ENCODE data around the gene NPNT.

The NPNT gene

DNA sequence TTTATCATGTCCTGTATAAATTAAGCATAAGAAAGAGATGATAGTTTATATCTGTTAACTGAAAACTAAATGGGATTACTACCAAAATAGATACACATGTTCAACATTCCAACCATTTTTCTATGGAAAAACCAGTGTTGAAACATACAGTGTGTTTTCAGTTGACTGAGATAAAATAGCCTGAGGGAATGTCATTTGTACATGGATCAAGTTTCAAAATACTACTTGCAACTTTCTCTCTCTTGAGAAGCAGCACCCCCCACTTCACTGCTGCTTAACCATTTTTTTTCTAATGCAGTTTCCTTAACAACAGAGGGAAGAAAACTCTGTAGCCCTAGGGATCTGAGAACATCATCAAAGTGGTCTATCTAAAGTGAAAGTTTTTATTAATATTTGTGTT, 70.8 kb downstream of the NPNT start:
- DNase-seq (ENCODE audit: low read depth), result peak; percentile 75
- TF ChIP-seq, protein P1, sequence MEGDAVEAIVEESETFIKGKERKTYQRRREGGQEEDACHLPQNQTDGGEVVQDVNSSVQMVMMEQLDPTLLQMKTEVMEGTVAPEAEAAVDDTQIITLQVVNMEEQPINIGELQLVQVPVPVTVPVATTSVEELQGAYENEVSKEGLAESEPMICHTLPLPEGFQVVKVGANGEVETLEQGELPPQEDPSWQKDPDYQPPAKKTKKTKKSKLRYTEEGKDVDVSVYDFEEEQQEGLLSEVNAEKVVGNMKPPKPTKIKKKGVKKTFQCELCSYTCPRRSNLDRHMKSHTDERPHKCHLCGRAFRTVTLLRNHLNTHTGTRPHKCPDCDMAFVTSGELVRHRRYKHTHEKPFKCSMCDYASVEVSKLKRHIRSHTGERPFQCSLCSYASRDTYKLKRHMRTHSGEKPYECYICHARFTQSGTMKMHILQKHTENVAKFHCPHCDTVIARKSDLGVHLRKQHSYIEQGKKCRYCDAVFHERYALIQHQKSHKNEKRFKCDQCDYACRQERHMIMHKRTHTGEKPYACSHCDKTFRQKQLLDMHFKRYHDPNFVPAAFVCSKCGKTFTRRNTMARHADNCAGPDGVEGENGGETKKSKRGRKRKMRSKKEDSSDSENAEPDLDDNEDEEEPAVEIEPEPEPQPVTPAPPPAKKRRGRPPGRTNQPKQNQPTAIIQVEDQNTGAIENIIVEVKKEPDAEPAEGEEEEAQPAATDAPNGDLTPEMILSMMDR (IDR thresholded peaks at IDR 0.05; ENCODE audit: insufficient read depth, low read depth, low read length, missing control alignments), result no peak
- no peak overlapping the region for H3K4me3 ChIP-seq (ENCODE audit: low read length)

DNA sequence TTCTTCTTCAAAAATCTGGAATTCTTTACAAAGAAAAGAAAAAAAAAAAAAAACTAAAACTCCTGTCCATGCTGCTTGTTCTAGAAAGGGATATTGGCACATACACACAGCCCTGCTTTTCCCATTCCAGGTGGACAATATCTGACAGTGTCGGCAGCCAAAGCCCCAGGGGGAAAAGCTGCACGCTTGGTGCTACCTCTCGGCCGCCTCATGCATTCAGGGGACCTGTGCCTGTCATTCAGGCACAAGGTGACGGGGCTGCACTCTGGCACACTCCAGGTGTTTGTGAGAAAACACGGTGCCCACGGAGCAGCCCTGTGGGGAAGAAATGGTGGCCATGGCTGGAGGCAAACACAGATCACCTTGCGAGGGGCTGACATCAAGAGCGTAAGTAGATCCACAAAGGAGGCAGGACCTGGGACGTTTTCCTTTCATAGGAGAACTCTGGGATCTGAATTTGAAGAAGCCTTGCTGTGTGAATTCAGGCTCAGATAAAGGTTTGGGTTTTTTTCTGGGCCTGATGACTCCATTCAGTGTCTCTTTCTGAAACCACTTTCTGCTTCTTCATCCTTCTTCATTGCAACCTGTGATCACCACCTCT, 71.9 kb downstream of the NPNT start:
- DNase-seq (ENCODE audit: low read depth), result no peak
- TF ChIP-seq, protein P1 (IDR thresholded peaks at IDR 0.05; ENCODE audit: insufficient read depth, low read depth, low read length, missing control alignments), result no peak
- no peak overlapping the region for H3K4me3 ChIP-seq (ENCODE audit: low read length)

DNA sequence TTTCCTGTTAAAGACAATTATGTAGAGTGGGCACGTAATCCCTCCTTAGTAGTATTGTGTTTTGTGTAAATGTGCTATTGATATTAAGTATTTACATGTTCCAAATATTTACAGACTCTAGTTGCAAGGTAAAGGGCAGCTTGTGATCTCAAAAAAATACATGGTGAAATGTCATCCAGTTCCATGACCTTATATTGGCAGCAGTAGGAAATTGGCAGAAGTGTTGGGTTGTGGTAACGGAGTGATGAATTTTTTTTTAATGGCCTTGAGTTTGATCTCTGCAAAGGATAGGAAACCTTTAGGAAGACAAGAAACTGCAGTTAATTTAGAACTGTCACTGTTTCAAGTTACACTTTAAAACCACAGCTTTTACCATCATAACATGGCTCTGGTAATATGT, 74.3 kb downstream of the NPNT start:
- DNase-seq (ENCODE audit: low read depth), result no peak
- no peak overlapping the region for H3K4me3 ChIP-seq (ENCODE audit: low read length)
- TF ChIP-seq, protein P1 (IDR thresholded peaks at IDR 0.05; ENCODE audit: insufficient read depth, low read depth, low read length, missing control alignments), result no peak

DNA sequence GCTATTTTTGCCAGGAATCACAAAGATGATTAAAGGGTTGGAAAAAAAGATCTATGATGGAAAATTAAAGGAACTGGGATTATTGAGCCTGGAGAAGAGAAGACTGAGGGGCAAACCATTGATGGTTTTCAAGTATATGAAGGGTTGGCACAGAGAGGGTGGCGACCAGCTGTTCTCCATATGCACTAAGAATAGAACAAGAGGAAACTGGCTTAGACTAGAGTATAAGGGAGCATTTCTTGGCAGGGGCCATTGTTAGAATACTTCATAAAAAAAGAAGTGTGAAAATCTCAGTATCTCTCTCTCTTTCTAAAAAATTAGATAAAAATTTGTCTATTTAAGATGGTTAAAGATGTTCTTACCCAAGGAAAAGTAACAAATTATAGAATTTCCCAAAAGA, 75.1 kb downstream of the NPNT start:
- no peak overlapping the region for H3K4me3 ChIP-seq (ENCODE audit: low read length)
- no peak for DNase-seq (ENCODE audit: low read depth)
- TF ChIP-seq, protein P1 (IDR thresholded peaks at IDR 0.05; ENCODE audit: insufficient read depth, low read depth, low read length, missing control alignments), result no peak

DNA sequence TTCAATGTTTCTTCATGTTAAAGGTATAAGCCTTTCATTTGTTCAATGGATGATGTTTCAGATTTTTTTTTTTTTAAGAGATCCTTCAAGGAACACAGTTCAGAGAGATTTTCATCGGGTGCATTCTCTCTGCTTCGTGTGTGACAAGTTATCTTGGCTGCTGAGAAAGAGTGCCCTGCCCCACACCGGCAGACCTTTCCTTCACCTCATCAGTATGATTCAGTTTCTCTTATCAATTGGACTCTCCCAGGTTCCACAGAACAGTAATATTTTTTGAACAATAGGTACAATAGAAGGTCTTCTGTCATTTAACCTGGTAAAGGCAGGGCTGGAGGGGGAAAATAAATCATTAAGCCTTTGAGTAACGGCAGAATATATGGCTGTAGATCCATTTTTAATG, 75.8 kb downstream of the NPNT start:
- TF ChIP-seq, protein P1 (IDR thresholded peaks at IDR 0.05; ENCODE audit: insufficient read depth, low read depth, low read length, missing control alignments), result no peak
- no peak for DNase-seq (ENCODE audit: low read depth)
- H3K4me3 ChIP-seq (ENCODE audit: low read length), result no peak overlapping the region

DNA sequence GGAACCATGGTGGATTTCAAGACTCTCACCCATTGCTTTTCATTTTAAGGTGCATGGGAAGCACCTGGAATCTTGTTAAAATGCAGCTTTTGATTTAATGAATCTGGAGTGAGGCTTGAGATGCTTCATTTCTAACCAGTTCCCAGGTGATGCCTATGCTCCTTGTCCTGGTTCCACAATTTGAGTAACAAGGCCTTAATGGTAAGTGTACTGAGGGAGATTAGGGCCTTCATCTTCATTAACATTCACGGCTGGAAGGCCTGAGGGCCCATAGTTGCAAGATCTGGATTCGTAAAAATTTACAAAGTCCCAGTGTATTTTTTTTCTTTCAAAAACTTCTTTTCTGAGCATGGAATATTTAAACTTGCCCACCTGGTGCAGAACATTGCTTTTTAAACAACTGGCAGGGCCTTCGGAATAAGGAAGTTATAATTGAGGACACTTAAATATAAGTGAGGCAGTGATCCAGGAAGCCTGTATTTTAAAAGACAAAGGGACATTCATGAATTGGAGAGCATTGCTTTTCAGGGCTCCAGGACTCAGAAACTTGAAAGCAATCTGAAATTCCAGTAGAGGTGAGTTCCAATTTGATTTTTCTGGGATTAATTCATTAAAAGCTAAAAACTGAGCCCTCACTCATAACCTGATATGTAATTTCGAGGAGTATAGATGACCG, 77.8 kb downstream of the NPNT start:
- no peak for DNase-seq (ENCODE audit: low read depth)
- H3K4me3 ChIP-seq (ENCODE audit: low read length), result no peak overlapping the region
- TF ChIP-seq, protein P1 (IDR thresholded peaks at IDR 0.05; ENCODE audit: insufficient read depth, low read depth, low read length, missing control alignments), result no peak

DNA sequence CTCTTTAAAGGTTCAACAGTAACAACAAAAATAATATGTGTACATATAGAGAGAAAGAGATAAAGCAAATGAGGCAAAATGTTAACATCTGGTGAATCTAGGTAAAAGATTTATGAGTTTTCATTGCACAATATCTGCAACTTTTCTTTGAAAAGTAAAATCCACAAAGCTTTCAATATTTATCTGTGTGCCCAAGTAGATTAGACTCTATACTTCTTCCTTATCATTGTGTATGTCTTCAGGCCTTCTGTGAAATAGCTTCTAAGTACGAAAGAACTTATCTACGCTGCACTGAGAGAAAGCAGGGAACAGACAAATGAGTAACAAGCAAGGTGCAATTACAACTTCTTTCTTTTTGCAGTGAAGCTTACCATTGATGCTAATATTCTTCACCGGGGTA, 81.6 kb downstream of the NPNT start:
- TF ChIP-seq, protein P1 (IDR thresholded peaks at IDR 0.05; ENCODE audit: insufficient read depth, low read depth, low read length, missing control alignments), result no peak
- DNase-seq (ENCODE audit: low read depth), result no peak
- H3K4me3 ChIP-seq (ENCODE audit: low read length), result no peak overlapping the region

Data from epithelial cell of esophagus (primary cell).